Measurements from ENCODE around the gene PPDPF. TPM values are rescaled to one million over a fixed set of nuclear protein-coding genes. Genes with fewer than 3 reads are reported as not detected.

Gene PPDPF
- total RNA-seq, 1 donor from 2014 or later = 122 TPM

GRCh38 chr20:63525185-63525584 is 4.6 kb downstream of the PPDPF start:
- no peaks in the 10 kb centered on the region for H3K9me3 Mint-ChIP-seq
- peaks cover 12% of the 10 kb centered on the region for H3K36me3 Mint-ChIP-seq (ENCODE audit: low read depth)
- no peaks in the 10 kb centered on the region for H3K4me1 Mint-ChIP-seq (ENCODE audit: low read depth)
- no peak for DNase-seq (ENCODE audit: low spot score)
- H3K27ac Mint-ChIP-seq = no peak overlapping the region
- no peaks in the 10 kb centered on the region for H3K27me3 Mint-ChIP-seq (ENCODE audit: insufficient read depth)
- H3K4me3 Mint-ChIP-seq = no peak overlapping the region
- intact Hi-C loops (cut with micrococcal nuclease) = no loop called here

GRCh38 chr20:63525971-63526370 is 5.4 kb downstream of the PPDPF start:
- Mint-ChIP-seq H3K4me3 (no peak overlapping the region), H3K27me3 (ENCODE audit: insufficient read depth) (no peaks in the 10 kb centered on the region), H3K9me3 (no peaks in the 10 kb centered on the region), H3K27ac (no peak overlapping the region), H3K36me3 (ENCODE audit: low read depth) (peaks cover 12% of the 10 kb centered on the region), H3K4me1 (ENCODE audit: low read depth) (no peaks in the 10 kb centered on the region)
- intact Hi-C loops (cut with micrococcal nuclease) = no loop called here
- no peak for DNase-seq (ENCODE audit: low spot score)

GRCh38 chr20:63527184-63527583 is 6.6 kb downstream of the PPDPF start:
- no peak for DNase-seq (ENCODE audit: low spot score)
- H3K27ac Mint-ChIP-seq = no peak overlapping the region
- H3K27me3 Mint-ChIP-seq (ENCODE audit: insufficient read depth) = no peaks in the 10 kb centered on the region
- no peak overlapping the region for H3K4me3 Mint-ChIP-seq
- H3K9me3 Mint-ChIP-seq = no peaks in the 10 kb centered on the region
- intact Hi-C loops (cut with micrococcal nuclease) = no loop called here
- H3K36me3 Mint-ChIP-seq (ENCODE audit: low read depth) = peaks cover 12% of the 10 kb centered on the region
- no peaks in the 10 kb centered on the region for H3K4me1 Mint-ChIP-seq (ENCODE audit: low read depth)

- intact Hi-C loops (cut with micrococcal nuclease) = no loop called here
- H3K27me3 Mint-ChIP-seq (ENCODE audit: insufficient read depth) = peaks cover 1% of the 10 kb centered on the region
- H3K4me1 Mint-ChIP-seq (ENCODE audit: low read depth) = no peaks in the 10 kb centered on the region
- H3K4me3 Mint-ChIP-seq = no peak overlapping the region
- H3K27ac Mint-ChIP-seq = no peak overlapping the region
- no peaks in the 10 kb centered on the region for H3K9me3 Mint-ChIP-seq
- DNase-seq (ENCODE audit: low spot score) = no peak
- H3K36me3 Mint-ChIP-seq (ENCODE audit: low read depth) = no peaks in the 10 kb centered on the region
These were observed 8.8 kb downstream of the PPDPF start for GRCh38 chr20:63529180-63529860.

- peaks cover 1% of the 10 kb centered on the region for H3K27me3 Mint-ChIP-seq (ENCODE audit: insufficient read depth)
- intact Hi-C loops (cut with micrococcal nuclease) = no loop called here
- H3K27ac Mint-ChIP-seq = no peak overlapping the region
These were observed 9.6 kb downstream of the PPDPF start for GRCh38 chr20:63529861-63530787.

GRCh38 chr20:63530788-63531160 is 10.2 kb downstream of the PPDPF start:
- Mint-ChIP-seq H3K27me3 (ENCODE audit: insufficient read depth) (peaks cover 1% of the 10 kb centered on the region), H3K4me1 (ENCODE audit: low read depth) (no peaks in the 10 kb centered on the region), H3K27ac (no peak overlapping the region), H3K36me3 (ENCODE audit: low read depth) (no peaks in the 10 kb centered on the region), H3K9me3 (no peaks in the 10 kb centered on the region), H3K4me3 (no peak overlapping the region)
- intact Hi-C loops (cut with micrococcal nuclease) = no loop called here
- no peak for DNase-seq (ENCODE audit: low spot score)

More at GRCh38 chr20:63529861-63530787, 9.6 kb downstream of the PPDPF start:
- Mint-ChIP-seq H3K36me3 (ENCODE audit: low read depth) (no peaks in the 10 kb centered on the region), H3K9me3 (no peaks in the 10 kb centered on the region), H3K4me3 (no peak overlapping the region), H3K4me1 (ENCODE audit: low read depth) (no peaks in the 10 kb centered on the region)
- no peak for DNase-seq (ENCODE audit: low spot score)

- Mint-ChIP-seq H3K4me1 (ENCODE audit: low read depth) (no peaks in the 10 kb centered on the region), H3K27ac (no peak overlapping the region), H3K27me3 (ENCODE audit: insufficient read depth) (peaks cover 1% of the 10 kb centered on the region), H3K36me3 (ENCODE audit: low read depth) (no peaks in the 10 kb centered on the region), H3K4me3 (no peak overlapping the region), H3K9me3 (no peaks in the 10 kb centered on the region)
- DNase-seq (ENCODE audit: low spot score) = no peak
- intact Hi-C loops (cut with micrococcal nuclease) = no loop called here
These were observed 11.3 kb downstream of the PPDPF start for GRCh38 chr20:63531686-63532448.

- Mint-ChIP-seq H3K27me3 (ENCODE audit: insufficient read depth) (peaks cover 1% of the 10 kb centered on the region), H3K27ac (no peak overlapping the region), H3K4me1 (ENCODE audit: low read depth) (no peaks in the 10 kb centered on the region), H3K9me3 (no peaks in the 10 kb centered on the region), H3K4me3 (no peak overlapping the region), H3K36me3 (ENCODE audit: low read depth) (no peaks in the 10 kb centered on the region)
- DNase-seq (ENCODE audit: low spot score) = no peak
- intact Hi-C loops (cut with micrococcal nuclease) = no loop called here
These were observed 11.9 kb downstream of the PPDPF start for GRCh38 chr20:63532449-63532971.

- Mint-ChIP-seq H3K9me3 (no peaks in the 10 kb centered on the region), H3K27ac (no peak overlapping the region), H3K4me1 (ENCODE audit: low read depth) (no peaks in the 10 kb centered on the region), H3K36me3 (ENCODE audit: low read depth) (no peaks in the 10 kb centered on the region), H3K27me3 (ENCODE audit: insufficient read depth) (peaks cover 1% of the 10 kb centered on the region), H3K4me3 (no peak overlapping the region)
- intact Hi-C loops (cut with micrococcal nuclease) = no loop called here
- DNase-seq (ENCODE audit: low spot score) = no peak
These were observed 12.8 kb downstream of the PPDPF start for GRCh38 chr20:63533388-63533787.

GRCh38 chr20:63533871-63534393 is 13.4 kb downstream of the PPDPF start:
- Mint-ChIP-seq H3K9me3 (no peaks in the 10 kb centered on the region), H3K36me3 (ENCODE audit: low read depth) (no peaks in the 10 kb centered on the region), H3K27ac (no peak overlapping the region), H3K4me3 (no peak overlapping the region), H3K27me3 (ENCODE audit: insufficient read depth) (peaks cover 1% of the 10 kb centered on the region), H3K4me1 (ENCODE audit: low read depth) (no peaks in the 10 kb centered on the region)
- intact Hi-C loops (cut with micrococcal nuclease) = no loop called here
- DNase-seq (ENCODE audit: low spot score) = no peak

- no peak for DNase-seq (ENCODE audit: low spot score)
- Mint-ChIP-seq H3K9me3 (no peaks in the 10 kb centered on the region), H3K27me3 (ENCODE audit: insufficient read depth) (peaks cover 1% of the 10 kb centered on the region), H3K36me3 (ENCODE audit: low read depth) (no peaks in the 10 kb centered on the region), H3K27ac (no peak overlapping the region), H3K4me3 (no peak overlapping the region), H3K4me1 (ENCODE audit: low read depth) (no peaks in the 10 kb centered on the region)
- intact Hi-C loops (cut with micrococcal nuclease) = no loop called here
These were observed 13.9 kb downstream of the PPDPF start for GRCh38 chr20:63534427-63534830.

- no peak for DNase-seq (ENCODE audit: low spot score)
- Mint-ChIP-seq H3K4me1 (ENCODE audit: low read depth) (no peaks in the 10 kb centered on the region), H3K4me3 (no peak overlapping the region), H3K36me3 (ENCODE audit: low read depth) (no peaks in the 10 kb centered on the region), H3K27ac (no peak overlapping the region), H3K27me3 (ENCODE audit: insufficient read depth) (peaks cover 1% of the 10 kb centered on the region), H3K9me3 (no peaks in the 10 kb centered on the region)
- intact Hi-C loops (cut with micrococcal nuclease) = loop anchor here (5.0 kb wide), 1 partner anchor 202 kb away; the partner anchor contains the start of genes LIME1 and SLC2A4RG
These were observed 14.5 kb downstream of the PPDPF start for GRCh38 chr20:63534831-63535651.
